HepG2 (cell line): ENCODE results near the gene CENATAC. TPM values are rescaled to one million over a fixed set of nuclear protein-coding genes. Genes with fewer than 3 reads are reported as not detected.

Source experiments
- ARHGAP35 ChIP-seq: sonication (generic); formaldehyde crosslinking; IDR thresholded peaks from 2 replicates; pipeline ENCODE4 v1.9.0; 2022; ENCODE audit warnings: mild to moderate bottlenecking, inconsistent platforms, moderate library complexity, missing genetic modification reagents, borderline replicate concordance
- ARID3A ChIP-seq: IDR thresholded peaks from 2 replicates; pipeline ENCODE4 v1.6.1; 2012; ENCODE audit warnings: low read depth, low read length, improper control_type of control experiment
- ATAD3A ChIP-seq: sonication (generic); formaldehyde crosslinking; IDR thresholded peaks from 2 replicates; pipeline ENCODE4 v1.4.0; 2020; ENCODE audit warnings: missing genetic modification reagents
- FOXA3 ChIP-seq: IDR thresholded peaks from 2 replicates; pipeline ENCODE4 v1.6.1; 2016; ENCODE audit warnings: missing genetic modification reagents, missing compliant biosample characterization
- GMEB1 ChIP-seq: sonication (generic); formaldehyde crosslinking; IDR thresholded peaks from 2 replicates; pipeline ENCODE4 v1.5.1; 2020; ENCODE audit warnings: missing genetic modification reagents, mild to moderate bottlenecking, borderline replicate concordance
- HDAC1 ChIP-seq: sonication (generic); formaldehyde crosslinking; IDR thresholded peaks from 2 replicates; pipeline ENCODE4 v1.5.1; 2020; ENCODE audit warnings: mild to moderate bottlenecking, missing genetic modification reagents
- NFYB ChIP-seq: sonication (generic); formaldehyde crosslinking; IDR thresholded peaks from 2 replicates; pipeline ENCODE4 v1.4.0; 2020; ENCODE audit warnings: missing genetic modification reagents
- PRDM4 ChIP-seq: sonication (generic); formaldehyde crosslinking; IDR thresholded peaks from 2 replicates; pipeline ENCODE4 v1.9.0; 2021; ENCODE audit warnings: missing genetic modification reagents, borderline replicate concordance
- SMAD3 ChIP-seq: sonication (generic); formaldehyde crosslinking; IDR thresholded peaks from 2 replicates; pipeline ENCODE4 v1.4.0; 2020; ENCODE audit warnings: missing genetic modification reagents
- TARDBP ChIP-seq: sonication (generic); formaldehyde crosslinking; IDR thresholded peaks from 2 replicates; pipeline ENCODE4 v1.8.0; 2022; ENCODE audit warnings: mild to moderate bottlenecking, missing genetic modification reagents
- ZNF101 ChIP-seq: sonication (generic); formaldehyde crosslinking; IDR thresholded peaks from 2 replicates; pipeline ENCODE4 v1.4.0; 2020; ENCODE audit warnings: mild to moderate bottlenecking, low read depth, missing genetic modification reagents, borderline replicate concordance
- ZNF33B ChIP-seq: sonication (generic); formaldehyde crosslinking; IDR thresholded peaks from 2 replicates; pipeline ENCODE4 v1.5.1; 2020; ENCODE audit warnings: mild to moderate bottlenecking, missing genetic modification reagents
- ZNF550 ChIP-seq: sonication (generic); formaldehyde crosslinking; IDR thresholded peaks from 2 replicates; pipeline ENCODE4 v1.4.0; 2020; ENCODE audit warnings: mild to moderate bottlenecking, missing genetic modification reagents, borderline replicate concordance
- ZNF572 ChIP-seq: sonication (generic); formaldehyde crosslinking; IDR thresholded peaks from 2 replicates; pipeline ENCODE4 v1.5.1; 2020; ENCODE audit warnings: mild to moderate bottlenecking, missing genetic modification reagents
- ZNF589 ChIP-seq: sonication (generic); formaldehyde crosslinking; conservative IDR thresholded peaks from 2 replicates; pipeline ENCODE4 v1.8.0; 2022; ENCODE audit warnings: mild to moderate bottlenecking, moderate library complexity, missing genetic modification reagents
- ZNF790 ChIP-seq: sonication (generic); formaldehyde crosslinking; IDR thresholded peaks from 2 replicates; pipeline ENCODE4 v1.8.0; 2022; ENCODE audit warnings: missing genetic modification reagents, mild to moderate bottlenecking, borderline replicate concordance
- polyA plus RNA-seq, 8 experiments: library from polyadenylated mRNA; depleted of rRNA in 3 of 8; stranded (reverse) in 7 of 8; unstranded in 1 of 8; fragments of >200 nt; fragmentation: Illumina TruSeq in 4 of 8; extraction: Trizol in 4 of 8; gene quantifications; 2 replicates each; pipeline versions ENCODE4 v1.2.1 to v1.2.3, GENCODE V29; 2011 to 2016; ENCODE audit warnings: low read depth in 4 of 8, missing spikeins in 1 of 8, mixed read lengths in 1 of 8; ENCODE audit not compliant: insufficient read depth in 1 of 8
- total RNA-seq, 5 experiments: library from RNA; depleted of rRNA; stranded (reverse); fragments of >200 nt; fragmentation: Illumina TruSeq; extraction: Trizol; gene quantifications; 2 replicates each; pipeline ENCODE4 v1.2.3, GENCODE V29; 2016; ENCODE audit warnings: low read depth in 1 of 5
- TF ChIP-seq, protein P1 (sequence below): sonication (generic); formaldehyde crosslinking; IDR thresholded peaks from 2 replicates; pipeline ENCODE4 v1.5.1; 2020; ENCODE audit warnings: missing genetic modification reagents, mild to moderate bottlenecking, borderline replicate concordance
- TF ChIP-seq, protein P2 (sequence below): IDR thresholded peaks from 2 replicates; pipeline ENCODE4 v1.6.1; 2018; ENCODE audit warnings: missing genetic modification reagents, mild to moderate bottlenecking, missing compliant biosample characterization
- TF ChIP-seq, protein P3 (sequence below): sonication (generic); formaldehyde crosslinking; IDR thresholded peaks from 2 replicates; pipeline ENCODE4 v1.4.0; 2020; ENCODE audit warnings: mild to moderate bottlenecking, missing genetic modification reagents

Gene CENATAC
- total and polyA plus RNA-seq, 2 of the 13 experiments (the other 11 are each of a cell fraction or from before 2014, with no cell fraction given), result 21.7 to 25.0 TPM

GRCh38 chr11:118997627-118998387 lies at the start of gene CENATAC (continued):
- TF ChIP-seq, protein P1, sequence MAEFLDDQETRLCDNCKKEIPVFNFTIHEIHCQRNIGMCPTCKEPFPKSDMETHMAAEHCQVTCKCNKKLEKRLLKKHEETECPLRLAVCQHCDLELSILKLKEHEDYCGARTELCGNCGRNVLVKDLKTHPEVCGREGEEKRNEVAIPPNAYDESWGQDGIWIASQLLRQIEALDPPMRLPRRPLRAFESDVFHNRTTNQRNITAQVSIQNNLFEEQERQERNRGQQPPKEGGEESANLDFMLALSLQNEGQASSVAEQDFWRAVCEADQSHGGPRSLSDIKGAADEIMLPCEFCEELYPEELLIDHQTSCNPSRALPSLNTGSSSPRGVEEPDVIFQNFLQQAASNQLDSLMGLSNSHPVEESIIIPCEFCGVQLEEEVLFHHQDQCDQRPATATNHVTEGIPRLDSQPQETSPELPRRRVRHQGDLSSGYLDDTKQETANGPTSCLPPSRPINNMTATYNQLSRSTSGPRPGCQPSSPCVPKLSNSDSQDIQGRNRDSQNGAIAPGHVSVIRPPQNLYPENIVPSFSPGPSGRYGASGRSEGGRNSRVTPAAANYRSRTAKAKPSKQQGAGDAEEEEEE (CRISPR knock-in tag), result no peak
- peak; percentile 58; the same call in 1 of the 2 replicates for TF ChIP-seq ZNF589
- 0 out of 2 replicates have a peak, but pooled peaks have one; percentile 70 for TF ChIP-seq PRDM4 (CRISPR knock-in tag)
- peak; percentile 81 for TF ChIP-seq GMEB1 (CRISPR knock-in tag)
- TF ChIP-seq FOXA3 (CRISPR knock-in tag), result peak; percentile 17; the same call in 1 of the 2 replicates
- TF ChIP-seq, protein P2, sequence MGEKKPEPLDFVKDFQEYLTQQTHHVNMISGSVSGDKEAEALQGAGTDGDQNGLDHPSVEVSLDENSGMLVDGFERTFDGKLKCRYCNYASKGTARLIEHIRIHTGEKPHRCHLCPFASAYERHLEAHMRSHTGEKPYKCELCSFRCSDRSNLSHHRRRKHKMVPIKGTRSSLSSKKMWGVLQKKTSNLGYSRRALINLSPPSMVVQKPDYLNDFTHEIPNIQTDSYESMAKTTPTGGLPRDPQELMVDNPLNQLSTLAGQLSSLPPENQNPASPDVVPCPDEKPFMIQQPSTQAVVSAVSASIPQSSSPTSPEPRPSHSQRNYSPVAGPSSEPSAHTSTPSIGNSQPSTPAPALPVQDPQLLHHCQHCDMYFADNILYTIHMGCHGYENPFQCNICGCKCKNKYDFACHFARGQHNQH (CRISPR knock-in tag), result peak; percentile 52; the same call in 1 of the 2 replicates
- peak; percentile 44; the same call in 1 of the 2 replicates for TF ChIP-seq NFYB (CRISPR knock-in tag)
- TF ChIP-seq, protein P3, sequence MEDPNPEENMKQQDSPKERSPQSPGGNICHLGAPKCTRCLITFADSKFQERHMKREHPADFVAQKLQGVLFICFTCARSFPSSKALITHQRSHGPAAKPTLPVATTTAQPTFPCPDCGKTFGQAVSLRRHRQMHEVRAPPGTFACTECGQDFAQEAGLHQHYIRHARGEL (CRISPR knock-in tag), result no peak
- no peak for TF ChIP-seq ARID3A
- no peak; the same call in 1 of the 2 replicates for TF ChIP-seq ZNF790 (CRISPR knock-in tag)
- no peak for TF ChIP-seq ZNF572 (CRISPR knock-in tag)
- 0 out of 2 replicates have a peak, but pooled peaks have one; percentile 74 for TF ChIP-seq ZNF33B (CRISPR knock-in tag)
- TF ChIP-seq ZNF101 (CRISPR knock-in tag), result no peak
- TF ChIP-seq SMAD3, result peak; percentile 48; the same call in 1 of the 2 replicates
- TF ChIP-seq ZNF550 (CRISPR knock-in tag), result no peak
- TF ChIP-seq HDAC1, result peak; percentile 87
- TF ChIP-seq ARHGAP35 (CRISPR knock-in tag), result no peak
- peak; percentile 21; the same call in 1 of the 2 replicates for TF ChIP-seq TARDBP (CRISPR knock-in tag)
- no peak for TF ChIP-seq ATAD3A (CRISPR knock-in tag)
